ENCODE results near the gene PEA15.

GRCh38 chr1:160177231-160177630 is 28.0 kb upstream of the PEA15 start:
- no peak for TF ChIP-seq TAF1 (IDR thresholded peaks at IDR 0.05; ENCODE audit: borderline replicate concordance, insufficient read depth, low read length)
- no peak for TF ChIP-seq POLR2AphosphoS5 (IDR thresholded peaks at IDR 0.05; ENCODE audit: low read depth, low read length)
- no peak for TF ChIP-seq REST (IDR thresholded peaks at IDR 0.05; ENCODE audit: insufficient read depth in 1 of 2, low read depth in 2 of 2, low read length in 2 of 2)
